Panc1 (cell line): Measurements from ENCODE around the gene DEFB131B.
"Not testable (repeated sequence)": the region's sequence is repeated elsewhere in the genome, so short reads cannot be mapped to it uniquely, and the experiment has no call there.

Source experiments
- CTCF ChIP-seq: fragments of 450-650 bp; IDR thresholded peaks from 2 replicates; pipeline ENCODE4 v1.5.1; 2017; ENCODE audit warnings: mild to moderate bottlenecking
- POLR2AphosphoS5 ChIP-seq: IDR thresholded peaks from 2 replicates; pipeline ENCODE4 v1.6.1; 2012; ENCODE audit warnings: mild to moderate bottlenecking, low read depth, low read length, moderate library complexity
- REST ChIP-seq, 2 experiments: IDR thresholded peaks; 2 replicates each; pipeline ENCODE4 v1.6.1; 2011 to 2012; ENCODE audit warnings: low read depth in 2 of 2, control low read depth in 1 of 2, low read length in 1 of 2, mild to moderate bottlenecking in 1 of 2, moderate library complexity in 1 of 2; ENCODE audit not compliant: insufficient read depth in 1 of 2
- SIN3A ChIP-seq: IDR thresholded peaks from 2 replicates; pipeline ENCODE4 v1.6.1; 2012; ENCODE audit warnings: low read depth, mild to moderate bottlenecking, low read length, moderate library complexity, borderline replicate concordance; ENCODE audit not compliant: insufficient read depth
- TCF7L2 ChIP-seq: IDR thresholded peaks from 2 replicates; pipeline ENCODE4 v1.6.1; 2011; ENCODE audit warnings: mild to moderate bottlenecking, low read depth, low read length, inconsistent platforms

GRCh38 chr11:71869931-71870330 is 8.3 kb upstream of the DEFB131B start:
- not testable (repeated sequence) for TF ChIP-seq CTCF; SIN3A; POLR2AphosphoS5; REST (IDR thresholded peaks at IDR 0.05; ENCODE audit: insufficient read depth in 1 of 2, low read depth in 2 of 2, low read length in 1 of 2); TCF7L2
